ENCODE measurements around the gene CERS4. TPM values are rescaled to one million over a fixed set of nuclear protein-coding genes. Genes with fewer than 3 reads are reported as not detected.

The CERS4 gene
- total and polyA plus RNA-seq, 2 experiments from 2014 or later, result 68.5 to 109 TPM

GRCh38 chr19:8250596-8250995 lies 41.4 kb downstream of the CERS4 start:
- Histone ChIP-seq H3K4me3 (no peak overlapping the region), H3K9me2 (ENCODE audit: insufficient read depth) (peaks cover 6% of the 10 kb centered on the region; the same call in 1 of the 2 replicates), H3F3A (replicated peaks; ENCODE audit: low read depth) (peaks cover 12% of the 10 kb centered on the region; the same call in 1 of the 2 replicates), H4K20me1 (replicated peaks; ENCODE audit: insufficient read depth) (peaks cover 9% of the 10 kb centered on the region), H3K27ac (ENCODE audit: low read depth) (no peak overlapping the region), H3K4me1 (ENCODE audit: insufficient read depth) (no peaks in the 10 kb centered on the region), H2AFZ (no peak overlapping the region), H3K4me2 (no peak overlapping the region), H3K27me3 (ENCODE audit: insufficient read depth) (no peaks in the 10 kb centered on the region), H3K79me2 (replicated peaks; ENCODE audit: insufficient read depth) (peaks cover 8% of the 10 kb centered on the region; the same call in 1 of the 2 replicates), H3K36me3 (ENCODE audit: insufficient read depth) (peaks cover 5% of the 10 kb centered on the region; the same call in 1 of the 2 replicates)
- no peak for ATAC-seq
- TF ChIP-seq ZNF462 (CRISPR knock-in tag; IDR thresholded peaks at IDR 0.05), result no peak
- TF ChIP-seq CTCF (conservative IDR thresholded peaks at IDR 0.05; ENCODE audit: low read depth in 2 of 2), result no peak
- TF ChIP-seq REST (IDR thresholded peaks at IDR 0.05; ENCODE audit: unreplicated experiment), result no peak
- TF ChIP-seq ZNF114 (CRISPR knock-in tag; IDR thresholded peaks at IDR 0.05), result no peak
- no peak for TF ChIP-seq EZH2 (IDR thresholded peaks at IDR 0.05; ENCODE audit: low read depth, unreplicated experiment)
- TF ChIP-seq JUNB (IDR thresholded peaks at IDR 0.05; ENCODE audit: unreplicated experiment), result no peak
- no peak for TF ChIP-seq ZNF331 (CRISPR knock-in tag; IDR thresholded peaks at IDR 0.05; ENCODE audit: low read depth)
- no peak for TF ChIP-seq POLR2AphosphoS5 (IDR thresholded peaks at IDR 0.05; ENCODE audit: low read depth)
- no peak for TF ChIP-seq NANOG (IDR thresholded peaks at IDR 0.05; ENCODE audit: borderline replicate concordance)
- no peak for TF ChIP-seq STAT1 (IDR thresholded peaks at IDR 0.05; ENCODE audit: unreplicated experiment)
- TF ChIP-seq ETS1 (IDR thresholded peaks at IDR 0.05), result no peak
- TF ChIP-seq CREB1 (CRISPR knock-in tag; IDR thresholded peaks at IDR 0.05; ENCODE audit: low read depth), result no peak
- TF ChIP-seq EZH2phosphoT487 (IDR thresholded peaks at IDR 0.05; ENCODE audit: unreplicated experiment), result no peak
- peaks cover 2% of the 10 kb centered on the region; the same call in 1 of the 3 replicates for H3K4me1 Mint-ChIP-seq
- peaks cover 6% of the 10 kb centered on the region; the same call in 2 of the 3 replicates for H3K9me3 Mint-ChIP-seq
- no peak overlapping the region for H3K27ac Mint-ChIP-seq
- no peak for DNase-seq (ENCODE audit: low spot score)
- peaks cover 1% of the 10 kb centered on the region for H3K27me3 Mint-ChIP-seq (ENCODE audit: insufficient read depth, low read depth, poor library complexity)
- H3K36me3 Mint-ChIP-seq (ENCODE audit: low read depth), result peaks cover 28% of the 10 kb centered on the region
- H3K4me3 Mint-ChIP-seq, result no peak overlapping the region
